WTC11 (cell line): ENCODE measurements around the gene DNAJC9. TPM values are rescaled to one million over a fixed set of nuclear protein-coding genes. Genes with fewer than 3 reads are reported as not detected.

Experiments
- ATAC-seq: fragments of 200-7000 bp; cut with Tn5 transposase; 2 replicates; pipeline ENCODE4 v1.10.0; 2021; ENCODE audit warnings: mild to moderate bottlenecking, moderate library complexity
- CTCF ChIA-PET: fragments of 300-600 bp; sonication (Branson Sonifier 250); formaldehyde crosslinking; loops from one replicate; lab custom pipeline; 2021; ENCODE audit warnings: antibody characterized with exemption; lab: Charles Lee
- POLR2A ChIA-PET: fragments of 350-600 bp; sonication (Branson Sonifier 250); formaldehyde crosslinking; loops from one replicate; lab custom pipeline; 2021; ENCODE audit warnings: antibody characterized with exemption; lab: Charles Lee
- DNase-seq: peaks from one replicate; pipeline ENCODE4 v3.0.0; 2021; ENCODE audit warnings: low spot score
- H3K27ac Mint-ChIP-seq: 2 replicates; pipeline ENCODE4 v1.8.0; 2021; ENCODE audit warnings: mixed read lengths
- H3K27me3 Mint-ChIP-seq: 2 replicates; pipeline ENCODE4 v1.8.0; 2021; ENCODE audit warnings: low read depth, mild to moderate bottlenecking, moderate library complexity, mixed read lengths
- H3K36me3 Mint-ChIP-seq: 2 replicates; pipeline ENCODE4 v1.8.0; 2021; ENCODE audit warnings: mixed read lengths
- H3K4me1 Mint-ChIP-seq: 2 replicates; pipeline ENCODE4 v1.8.0; 2022; ENCODE audit warnings: mixed read lengths
- H3K4me3 Mint-ChIP-seq: 2 replicates; pipeline ENCODE4 v1.8.0; 2021; ENCODE audit warnings: mild to moderate bottlenecking, moderate library complexity, mixed read lengths
- H3K9me3 Mint-ChIP-seq: 2 replicates; pipeline ENCODE4 v1.8.0; 2021; ENCODE audit warnings: mixed read lengths
- AR ChIP-seq: fragments of 250-450 bp; sonication (Bioruptor Pico); IDR thresholded peaks from 2 replicates; pipeline ENCODE4 v1.9.0; 2021; ENCODE audit warnings: mild to moderate bottlenecking
- ATF2 ChIP-seq: sonication (generic); formaldehyde crosslinking; IDR thresholded peaks from 2 replicates; pipeline ENCODE4 v1.8.1; 2022; ENCODE audit warnings: low read depth, missing genetic modification reagents, borderline replicate concordance
- ATF6 ChIP-seq: sonication (generic); formaldehyde crosslinking; IDR thresholded peaks from 2 replicates; pipeline ENCODE4 v1.8.1; 2023; ENCODE audit warnings: mild to moderate bottlenecking, missing genetic modification reagents
- CREB1 ChIP-seq: sonication (generic); formaldehyde crosslinking; IDR thresholded peaks from 2 replicates; pipeline ENCODE4 v1.8.0; 2023; ENCODE audit warnings: mild to moderate bottlenecking, missing genetic modification reagents
- CREM ChIP-seq: sonication (generic); formaldehyde crosslinking; IDR thresholded peaks from 2 replicates; pipeline ENCODE4 v1.8.1; 2022; ENCODE audit warnings: mild to moderate bottlenecking, missing genetic modification reagents, moderate library complexity
- CTCF ChIP-seq: fragments of 200-600 bp; IDR thresholded peaks from 2 replicates; pipeline ENCODE4 v1.8.0; 2022; ENCODE audit warnings: antibody characterized with exemption
- E2F4 ChIP-seq: sonication (generic); formaldehyde crosslinking; IDR thresholded peaks from 2 replicates; pipeline ENCODE4 v1.8.1; 2022; ENCODE audit warnings: low read depth, mild to moderate bottlenecking, moderate library complexity, missing genetic modification reagents, borderline replicate concordance
- ELF4 ChIP-seq: sonication (generic); formaldehyde crosslinking; IDR thresholded peaks from 2 replicates; pipeline ENCODE4 v1.8.1; 2022; ENCODE audit warnings: low read depth, mild to moderate bottlenecking, moderate library complexity, missing genetic modification reagents
- EMX1 ChIP-seq: fragments of 250-450 bp; sonication (Bioruptor Pico); IDR thresholded peaks from 2 replicates; pipeline ENCODE4 v1.8.0; 2021; ENCODE audit warnings: mild to moderate bottlenecking
- FOXJ3 ChIP-seq: sonication (generic); formaldehyde crosslinking; IDR thresholded peaks from 2 replicates; pipeline ENCODE4 v1.9.0; 2021; ENCODE audit warnings: missing genetic modification reagents, mild to moderate bottlenecking, borderline replicate concordance
- GABPB1 ChIP-seq: sonication (generic); formaldehyde crosslinking; IDR thresholded peaks from 2 replicates; pipeline ENCODE4 v1.8.1; 2023; ENCODE audit warnings: mild to moderate bottlenecking, missing genetic modification reagents
- HMGA2 ChIP-seq: fragments of 250-450 bp; sonication (Bioruptor Pico); IDR thresholded peaks from 2 replicates; pipeline ENCODE4 v1.4.0; 2021; ENCODE audit warnings: mild to moderate bottlenecking, moderate library complexity
- JUN ChIP-seq: sonication (generic); formaldehyde crosslinking; IDR thresholded peaks from 2 replicates; pipeline ENCODE4 v1.8.0; 2023; ENCODE audit warnings: mild to moderate bottlenecking, missing genetic modification reagents
- MXD4 ChIP-seq: fragments of 250-450 bp; sonication (Bioruptor Pico); IDR thresholded peaks from 2 replicates; pipeline ENCODE4 v1.8.0; 2021; ENCODE audit warnings: mild to moderate bottlenecking, moderate library complexity, borderline replicate concordance
- OVOL2 ChIP-seq: fragments of 250-450 bp; sonication (Bioruptor Pico); IDR thresholded peaks from 2 replicates; pipeline ENCODE4 v1.9.0; 2021; ENCODE audit warnings: mild to moderate bottlenecking, borderline replicate concordance
- PREB ChIP-seq: sonication (generic); formaldehyde crosslinking; IDR thresholded peaks from 2 replicates; pipeline ENCODE4 v1.8.1; 2022; ENCODE audit warnings: mild to moderate bottlenecking, missing genetic modification reagents, moderate library complexity, borderline replicate concordance
- PRRX2 ChIP-seq: fragments of 250-450 bp; sonication (Bioruptor Pico); IDR thresholded peaks from 2 replicates; pipeline ENCODE4 v1.8.0; 2021; ENCODE audit warnings: mild to moderate bottlenecking
- RELA ChIP-seq: sonication (generic); formaldehyde crosslinking; IDR thresholded peaks from 2 replicates; pipeline ENCODE4 v1.8.1; 2022; ENCODE audit warnings: missing genetic modification reagents, mild to moderate bottlenecking, borderline replicate concordance
- SMAD3 ChIP-seq: sonication (generic); formaldehyde crosslinking; IDR thresholded peaks from 2 replicates; pipeline ENCODE4 v1.8.0; 2022; ENCODE audit warnings: missing genetic modification reagents, mild to moderate bottlenecking, borderline replicate concordance
- SOX15 ChIP-seq: fragments of 250-450 bp; sonication (Bioruptor Pico); IDR thresholded peaks from 2 replicates; pipeline ENCODE4 v1.9.0; 2021; ENCODE audit warnings: mild to moderate bottlenecking
- SP1 ChIP-seq: sonication (generic); formaldehyde crosslinking; conservative IDR thresholded peaks from 2 replicates; pipeline ENCODE4 v1.8.1; 2022; ENCODE audit warnings: missing genetic modification reagents
- TCF7 ChIP-seq: sonication (generic); formaldehyde crosslinking; IDR thresholded peaks from 2 replicates; pipeline ENCODE4 v1.8.0; 2022; ENCODE audit warnings: mild to moderate bottlenecking, low read depth, missing genetic modification reagents, moderate library complexity
- TEAD1 ChIP-seq: sonication (generic); formaldehyde crosslinking; IDR thresholded peaks from 2 replicates; pipeline ENCODE4 v1.8.0; 2022; ENCODE audit warnings: mild to moderate bottlenecking, missing genetic modification reagents
- ZNF138 ChIP-seq: sonication (generic); formaldehyde crosslinking; conservative IDR thresholded peaks from 2 replicates; pipeline ENCODE4 v1.8.1; 2022; ENCODE audit warnings: mild to moderate bottlenecking, moderate library complexity, missing genetic modification reagents
- ZNF396 ChIP-seq: fragments of 250-450 bp; sonication (Bioruptor Pico); IDR thresholded peaks from 2 replicates; pipeline ENCODE4 v1.8.0; 2021; ENCODE audit warnings: mild to moderate bottlenecking, moderate library complexity, borderline replicate concordance
- total RNA-seq: library from RNA; stranded (reverse); gene quantifications from 3 replicates; pipeline ENCODE4 v1.2.3, GENCODE V29; 2021

Gene DNAJC9
- total RNA-seq, 1 experiment from 2014 or later, result 32.4 TPM

- Mint-ChIP-seq H3K9me3 (no peaks in the 10 kb centered on the region), H3K27me3 (no peaks in the 10 kb centered on the region), H3K4me3 (no peak overlapping the region), H3K4me1 (no peaks in the 10 kb centered on the region), H3K36me3 (0 out of 2 replicates have a peak, but pooled peaks cover 3% of the 10 kb centered on the region), H3K27ac (no peak overlapping the region)
- CTCF ChIA-PET, result no interaction called here
- POLR2A ChIA-PET, result no interaction called here
- ATAC-seq (no peak), DNase-seq (no peak)
- TF ChIP-seq ZNF138 (CRISPR knock-in tag) (no peak), ELF4 (CRISPR knock-in tag) (no peak), SOX15 (CRISPR knock-in tag) (no peak), CTCF (no peak), SP1 (CRISPR knock-in tag) (no peak), TEAD1 (CRISPR knock-in tag) (no peak), RELA (no peak), ATF6 (CRISPR knock-in tag) (no peak), TCF7 (CRISPR knock-in tag) (no peak), E2F4 (CRISPR knock-in tag) (no peak), OVOL2 (CRISPR knock-in tag) (no peak)
These were observed 31.3 kb downstream of the DNAJC9 start for GRCh38 chr10:73215749-73216148.

GRCh38 chr10:73211106-73211811 lies 35.8 kb downstream of the DNAJC9 start:
- ChIA-PET CTCF (interaction anchor here (1.0 kb wide), 1 partner anchor 7 kb away, joined by 3 read pairs; no protein-coding TSS in a partner anchor), POLR2A (no interaction called here)
- Mint-ChIP-seq H3K27ac (no peak overlapping the region), H3K4me1 (no peaks in the 10 kb centered on the region), H3K27me3 (no peaks in the 10 kb centered on the region; the same call in none of the 2 replicates), H3K9me3 (peaks cover 17% of the 10 kb centered on the region), H3K4me3 (no peak overlapping the region), H3K36me3 (peaks cover 20% of the 10 kb centered on the region)
- DNase-seq, result no peak
- no peak for ATAC-seq
- TF ChIP-seq HMGA2 (CRISPR knock-in tag), result no peak
- TF ChIP-seq MXD4, result no peak
- TF ChIP-seq FOXJ3, result no peak
- TF ChIP-seq EMX1 (CRISPR knock-in tag), result no peak
- no peak for TF ChIP-seq ATF2 (CRISPR knock-in tag)
- no peak for TF ChIP-seq SMAD3 (CRISPR knock-in tag)
- TF ChIP-seq AR (CRISPR knock-in tag), result no peak
- no peak for TF ChIP-seq ELF4 (CRISPR knock-in tag)
- TF ChIP-seq PRRX2 (CRISPR knock-in tag), result no peak
- TF ChIP-seq PREB (CRISPR knock-in tag), result no peak
- TF ChIP-seq GABPB1, result no peak
- TF ChIP-seq CREM (CRISPR knock-in tag), result no peak
- no peak for TF ChIP-seq ZNF396 (CRISPR knock-in tag)
- no peak for TF ChIP-seq JUN
- no peak for TF ChIP-seq CREB1
